ENCODE measurements around the gene ZNF385B. TPM values are rescaled to one million over a fixed set of nuclear protein-coding genes. Genes with fewer than 3 reads are reported as not detected.

Gene ZNF385B
- total RNA-seq, 2 donors from 2014 or later = not detected

- DNase-seq (ENCODE audit: low spot score in 2 of 2) = no peak
- Mint-ChIP-seq H3K9me3 (no peaks in the 10 kb centered on the region), H3K36me3 (peaks cover 0 to 6% of the 10 kb centered on the region in 2 donors), H3K27ac (no peak overlapping the region)
- peak in 1 of 2 donors; percentile 61 for ATAC-seq
These were observed 391 bp downstream of the ZNF385B start for GRCh38 chr2:179861027-179861415.

GRCh38 chr2:179860255-179861026 is 971 bp downstream of the ZNF385B start:
- Mint-ChIP-seq H3K27ac (no peak overlapping the region), H3K36me3 (peaks cover 0 to 6% of the 10 kb centered on the region in 2 donors), H3K9me3 (no peaks in the 10 kb centered on the region)
- DNase-seq (ENCODE audit: low spot score in 2 of 2) (no peak), ATAC-seq (no peak)

DNA sequence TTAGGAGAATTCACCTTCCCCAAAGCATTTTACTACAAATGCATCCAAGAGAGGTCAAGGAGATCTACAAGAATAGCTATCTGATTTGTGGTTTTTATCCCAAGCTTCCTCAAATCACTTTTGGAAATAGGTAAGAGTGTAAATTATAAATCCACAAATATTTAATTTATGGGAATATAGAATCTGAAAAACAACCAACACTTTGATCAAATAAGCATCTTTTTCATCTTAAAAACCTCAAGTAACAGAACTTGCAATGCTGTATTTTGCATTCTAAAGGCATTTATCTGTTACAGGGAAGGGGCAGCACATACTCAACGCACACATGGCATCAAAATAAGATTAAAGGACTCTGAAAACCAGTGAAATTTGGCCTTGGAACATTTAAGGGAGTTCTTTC is 1.9 kb downstream of the ZNF385B start:
- no peak for DNase-seq (ENCODE audit: low spot score in 2 of 2)
- Mint-ChIP-seq H3K27ac (no peak overlapping the region), H3K36me3 (peaks cover 0 to 6% of the 10 kb centered on the region in 2 donors), H3K9me3 (no peaks in the 10 kb centered on the region)
- no peak for ATAC-seq

- Mint-ChIP-seq H3K9me3 (no peaks in the 10 kb centered on the region), H3K36me3 (peaks cover 0 to 6% of the 10 kb centered on the region in 2 donors), H3K27ac (no peak overlapping the region)
- DNase-seq (ENCODE audit: low spot score in 2 of 2) (no peak), ATAC-seq (no peak)
These were observed 4.2 kb downstream of the ZNF385B start for GRCh38 chr2:179857236-179857635.

DNA sequence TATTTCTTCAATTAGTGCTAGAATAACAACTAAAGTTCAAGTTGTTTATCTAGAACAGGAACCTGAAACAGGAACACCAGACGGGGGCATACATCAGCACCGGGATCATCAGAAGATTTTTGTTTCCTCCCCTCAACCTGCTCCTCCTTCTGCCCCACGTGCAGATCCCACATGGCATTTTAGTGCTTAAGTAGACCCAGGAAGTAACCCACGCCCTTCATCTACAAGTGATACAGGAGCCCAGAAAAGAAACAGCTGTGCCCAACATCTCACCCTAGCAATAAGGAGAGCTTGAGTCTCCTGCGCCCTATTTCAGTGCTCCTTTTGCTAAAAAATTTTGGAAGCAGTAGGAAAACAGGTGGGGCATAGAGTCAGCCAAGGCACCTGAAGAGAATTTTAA is 5.2 kb downstream of the ZNF385B start:
- no peak overlapping the region for H3K27ac Mint-ChIP-seq
- H3K36me3 Mint-ChIP-seq = no peaks in the 10 kb centered on the region
- no peaks in the 10 kb centered on the region for H3K9me3 Mint-ChIP-seq
- DNase-seq (ENCODE audit: low spot score in 2 of 2) = no peak
- ATAC-seq = no peak

- no peak overlapping the region for H3K27ac Mint-ChIP-seq
- DNase-seq (ENCODE audit: low spot score in 2 of 2) = no peak
- H3K9me3 Mint-ChIP-seq = no peaks in the 10 kb centered on the region
- no peaks in the 10 kb centered on the region for H3K36me3 Mint-ChIP-seq
- no peak for ATAC-seq
These were observed 5.7 kb downstream of the ZNF385B start for GRCh38 chr2:179855673-179856072.

- H3K27ac Mint-ChIP-seq = no peak overlapping the region
- no peaks in the 10 kb centered on the region for H3K36me3 Mint-ChIP-seq
- ATAC-seq (no peak), DNase-seq (ENCODE audit: low spot score in 2 of 2) (no peak)
- H3K9me3 Mint-ChIP-seq = no peaks in the 10 kb centered on the region
These were observed 6.5 kb downstream of the ZNF385B start for GRCh38 chr2:179854891-179855290.

- Mint-ChIP-seq H3K36me3 (no peaks in the 10 kb centered on the region), H3K9me3 (no peaks in the 10 kb centered on the region), H3K27ac (no peak overlapping the region)
- ATAC-seq = no peak
- no peak for DNase-seq (ENCODE audit: low spot score in 2 of 2)
These were observed 8.3 kb downstream of the ZNF385B start for GRCh38 chr2:179853108-179853507.

- no peak for ATAC-seq
- Mint-ChIP-seq H3K36me3 (no peaks in the 10 kb centered on the region), H3K9me3 (no peaks in the 10 kb centered on the region), H3K27ac (no peak overlapping the region)
- DNase-seq (ENCODE audit: low spot score in 2 of 2) = no peak
These were observed 11.2 kb downstream of the ZNF385B start for GRCh38 chr2:179850188-179850587.

GRCh38 chr2:179849719-179850118 is 11.7 kb downstream of the ZNF385B start:
- H3K27ac Mint-ChIP-seq = no peak overlapping the region
- DNase-seq (ENCODE audit: low spot score in 2 of 2) = no peak
- no peak for ATAC-seq
- no peaks in the 10 kb centered on the region for H3K9me3 Mint-ChIP-seq
- no peaks in the 10 kb centered on the region for H3K36me3 Mint-ChIP-seq

GRCh38 chr2:179843541-179843940 is 17.9 kb downstream of the ZNF385B start:
- no peak overlapping the region for H3K27ac Mint-ChIP-seq
- H3K9me3 Mint-ChIP-seq = no peaks in the 10 kb centered on the region
- ATAC-seq (no peak), DNase-seq (ENCODE audit: low spot score in 2 of 2) (no peak)
- no peaks in the 10 kb centered on the region for H3K36me3 Mint-ChIP-seq

- DNase-seq (ENCODE audit: low spot score in 2 of 2) (no peak), ATAC-seq (no peak)
- no peak overlapping the region for H3K27ac Mint-ChIP-seq
- H3K36me3 Mint-ChIP-seq = no peaks in the 10 kb centered on the region
- no peaks in the 10 kb centered on the region for H3K9me3 Mint-ChIP-seq
These were observed 18.8 kb downstream of the ZNF385B start for GRCh38 chr2:179842498-179843153.

DNA sequence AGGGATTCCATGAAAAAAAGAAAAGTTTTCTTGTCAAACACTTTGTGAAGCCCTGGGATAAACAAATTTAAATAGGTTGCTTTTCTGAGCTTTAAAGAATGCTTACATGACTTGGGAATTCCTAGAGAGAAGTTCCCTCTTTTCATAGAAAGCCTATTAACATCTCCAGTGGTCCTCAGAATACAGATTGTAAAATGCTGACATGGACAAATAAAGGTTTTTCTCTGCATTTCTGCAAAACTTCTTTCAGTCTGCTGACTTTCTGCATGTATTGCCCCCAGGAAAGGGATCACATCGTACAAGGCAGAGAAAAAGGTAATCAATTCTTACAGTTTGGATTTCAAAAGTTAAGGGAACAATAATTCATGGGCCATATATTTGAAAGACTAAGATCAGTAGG is 20.6 kb downstream of the ZNF385B start:
- Mint-ChIP-seq H3K27ac (no peak overlapping the region), H3K9me3 (no peaks in the 10 kb centered on the region), H3K36me3 (no peaks in the 10 kb centered on the region)
- ATAC-seq (no peak), DNase-seq (ENCODE audit: low spot score in 2 of 2) (no peak)

DNA sequence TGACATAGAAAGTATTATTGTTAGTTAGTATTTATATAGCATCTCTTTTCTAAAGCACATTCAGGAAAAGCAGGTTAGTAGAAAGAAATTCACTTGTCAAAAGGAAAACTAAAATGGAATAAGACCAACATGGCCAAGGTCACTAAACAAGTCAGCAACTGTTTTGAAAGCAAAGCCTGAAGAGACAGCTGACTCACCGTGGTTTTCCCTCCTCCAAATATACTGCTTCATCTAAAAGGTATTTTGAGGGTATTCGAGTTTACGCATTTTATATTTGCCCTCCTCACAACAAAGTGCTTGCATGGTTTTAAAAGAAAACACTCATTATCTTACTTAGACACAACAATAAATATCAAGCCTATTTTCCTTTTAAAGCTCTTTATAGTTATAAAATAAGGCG is 24.0 kb downstream of the ZNF385B start:
- no peaks in the 10 kb centered on the region for H3K9me3 Mint-ChIP-seq
- no peak overlapping the region for H3K27ac Mint-ChIP-seq
- DNase-seq (ENCODE audit: low spot score in 2 of 2) (no peak), ATAC-seq (no peak)
- no peaks in the 10 kb centered on the region for H3K36me3 Mint-ChIP-seq

DNA sequence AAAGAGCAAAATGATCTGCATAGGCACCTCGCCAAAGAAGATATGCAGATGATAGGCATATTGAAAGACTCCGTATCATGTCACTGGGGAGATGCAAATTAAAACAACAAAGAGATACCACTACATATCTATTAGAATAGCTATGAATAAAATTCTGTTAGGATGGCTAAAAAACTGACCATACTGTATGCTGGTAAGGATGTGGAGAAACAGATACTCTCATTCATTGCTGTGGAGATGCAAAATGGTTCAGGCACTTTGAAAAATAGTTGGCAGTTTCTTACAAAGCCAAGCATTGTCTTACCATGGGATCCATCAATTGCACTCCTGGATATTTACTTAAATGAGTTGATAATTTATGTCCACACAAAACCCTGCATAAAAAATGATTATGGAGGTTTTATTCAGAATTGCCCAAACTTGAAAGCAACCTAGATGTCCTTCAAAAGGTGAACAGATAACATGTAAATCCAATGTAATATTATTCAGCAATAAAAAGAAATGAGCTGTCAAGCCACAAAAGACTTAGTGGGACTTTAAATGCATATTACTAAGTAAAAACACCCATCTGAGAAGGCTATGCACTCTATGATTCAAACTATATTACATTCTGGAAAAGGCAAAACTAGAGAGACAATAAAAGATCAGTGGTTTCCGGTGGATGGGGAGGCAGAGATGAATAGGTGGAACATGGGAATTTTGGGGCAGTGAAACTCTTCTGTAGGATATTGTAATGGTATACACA is 31.2 kb downstream of the ZNF385B start:
- DNase-seq (ENCODE audit: low spot score in 2 of 2) (no peak), ATAC-seq (no peak)
- no peak overlapping the region for H3K27ac Mint-ChIP-seq
- H3K36me3 Mint-ChIP-seq = no peaks in the 10 kb centered on the region
- H3K9me3 Mint-ChIP-seq = no peaks in the 10 kb centered on the region

- no peak overlapping the region for H3K27ac Mint-ChIP-seq
- DNase-seq (ENCODE audit: low spot score in 2 of 2) = no peak
These were observed 35.1 kb downstream of the ZNF385B start for GRCh38 chr2:179826297-179826696.

GRCh38 chr2:179825494-179825893 is 35.9 kb downstream of the ZNF385B start:
- Mint-ChIP-seq H3K27ac (no peak overlapping the region), H3K9me3 (no peaks in the 10 kb centered on the region), H3K36me3 (no peaks in the 10 kb centered on the region)
- no peak for ATAC-seq
- no peak for DNase-seq (ENCODE audit: low spot score in 2 of 2)

More at GRCh38 chr2:179826297-179826696, 35.1 kb downstream of the ZNF385B start:
- no peak for ATAC-seq
- H3K36me3 Mint-ChIP-seq = no peaks in the 10 kb centered on the region
- H3K9me3 Mint-ChIP-seq = no peaks in the 10 kb centered on the region

Data from activated naive CD4-positive, alpha-beta T cell treated with anti-CD3 and anti-CD28 coated beads, Interleukin-2, amount 50 U/mL, for 72 hours (primary cell).